ENCODE results near the gene BICD1. TPM values are rescaled to one million over a fixed set of nuclear protein-coding genes. Genes with fewer than 3 reads are reported as not detected.

The BICD1 gene
- total and polyA plus RNA-seq, 9 donors, result 19.4 to 75.5 (median 60.2) TPM

DNA sequence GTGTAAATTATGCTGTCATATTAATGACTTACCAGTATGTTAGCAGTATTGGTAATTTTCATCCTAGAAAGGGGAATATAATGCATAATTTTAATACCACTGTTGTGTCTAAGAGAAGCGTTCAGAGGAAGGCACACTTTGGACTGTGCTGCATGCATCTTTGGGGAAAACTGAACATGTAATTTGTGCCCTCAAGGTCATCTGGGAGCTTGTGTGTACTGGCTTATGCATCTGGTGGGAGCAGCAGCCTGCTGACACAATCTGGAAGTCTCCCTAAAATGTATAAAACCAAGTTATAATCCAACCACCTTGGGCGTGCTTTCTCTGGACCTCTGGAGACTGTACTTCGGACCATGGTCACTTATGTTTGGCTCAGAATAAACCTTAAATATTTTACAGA is 306.8 kb downstream of the BICD1 start:
- no peaks in the 10 kb centered on the region for H3K36me3 ChIP-seq
- WGBS, 3 donors, result 46 to 53% (median 49%) methylated on average over 3 of the region's 3 CpGs
- no peaks in the 10 kb centered on the region for H3K9me3 ChIP-seq
- H3K4me3 ChIP-seq, result no peak overlapping the region
- DNase-seq, result no peak
- H3K27ac ChIP-seq, result no peak overlapping the region
- no peaks in the 10 kb centered on the region for H3K4me1 ChIP-seq (ENCODE audit: insufficient read depth)
- intact Hi-C loops (cut with DNase I), result no loop called here
- TF ChIP-seq, protein P1, sequence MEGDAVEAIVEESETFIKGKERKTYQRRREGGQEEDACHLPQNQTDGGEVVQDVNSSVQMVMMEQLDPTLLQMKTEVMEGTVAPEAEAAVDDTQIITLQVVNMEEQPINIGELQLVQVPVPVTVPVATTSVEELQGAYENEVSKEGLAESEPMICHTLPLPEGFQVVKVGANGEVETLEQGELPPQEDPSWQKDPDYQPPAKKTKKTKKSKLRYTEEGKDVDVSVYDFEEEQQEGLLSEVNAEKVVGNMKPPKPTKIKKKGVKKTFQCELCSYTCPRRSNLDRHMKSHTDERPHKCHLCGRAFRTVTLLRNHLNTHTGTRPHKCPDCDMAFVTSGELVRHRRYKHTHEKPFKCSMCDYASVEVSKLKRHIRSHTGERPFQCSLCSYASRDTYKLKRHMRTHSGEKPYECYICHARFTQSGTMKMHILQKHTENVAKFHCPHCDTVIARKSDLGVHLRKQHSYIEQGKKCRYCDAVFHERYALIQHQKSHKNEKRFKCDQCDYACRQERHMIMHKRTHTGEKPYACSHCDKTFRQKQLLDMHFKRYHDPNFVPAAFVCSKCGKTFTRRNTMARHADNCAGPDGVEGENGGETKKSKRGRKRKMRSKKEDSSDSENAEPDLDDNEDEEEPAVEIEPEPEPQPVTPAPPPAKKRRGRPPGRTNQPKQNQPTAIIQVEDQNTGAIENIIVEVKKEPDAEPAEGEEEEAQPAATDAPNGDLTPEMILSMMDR (IDR thresholded peaks at IDR 0.05), result no peak
- TF ChIP-seq EP300 (IDR thresholded peaks at IDR 0.05), result no peak
- H3K27me3 ChIP-seq, result no peaks in the 10 kb centered on the region

DNA sequence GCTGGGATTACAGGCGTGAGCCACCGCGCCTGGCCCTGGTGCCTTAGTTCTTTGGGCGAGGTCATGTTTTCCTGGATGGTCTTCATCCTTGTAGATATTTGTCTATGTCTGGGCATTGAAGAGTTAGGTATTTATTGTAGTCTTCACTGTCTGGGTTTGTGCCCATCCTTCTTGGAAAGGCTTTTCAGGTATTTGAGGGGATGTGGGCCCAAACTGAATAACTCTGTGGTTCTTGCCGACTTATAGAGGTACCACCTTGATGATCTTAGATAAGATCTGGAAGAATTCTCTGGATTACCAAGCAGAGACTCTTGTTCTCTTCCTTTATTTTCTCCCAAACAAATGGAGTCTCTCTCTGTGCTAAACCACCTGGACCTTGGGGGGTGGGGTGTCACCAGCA is 311.6 kb downstream of the BICD1 start:
- TF ChIP-seq, protein P1 (IDR thresholded peaks at IDR 0.05), result no peak
- TF ChIP-seq EP300 (IDR thresholded peaks at IDR 0.05) (no peak), POLR2A (IDR thresholded peaks at IDR 0.05) (no peak)
- no peak for DNase-seq
- intact Hi-C loops (cut with DNase I), result no loop called here
- Histone ChIP-seq H3K36me3 (no peaks in the 10 kb centered on the region), H3K4me3 (no peak overlapping the region), H3K9me3 (no peaks in the 10 kb centered on the region), H3K27ac (no peak overlapping the region), H3K27me3 (no peaks in the 10 kb centered on the region), H3K4me1 (ENCODE audit: insufficient read depth) (peaks cover 6% of the 10 kb centered on the region)
- 96 to 99% (median 98%) methylated on average over 5 of the region's 5 CpGs for WGBS, 3 donors

DNA sequence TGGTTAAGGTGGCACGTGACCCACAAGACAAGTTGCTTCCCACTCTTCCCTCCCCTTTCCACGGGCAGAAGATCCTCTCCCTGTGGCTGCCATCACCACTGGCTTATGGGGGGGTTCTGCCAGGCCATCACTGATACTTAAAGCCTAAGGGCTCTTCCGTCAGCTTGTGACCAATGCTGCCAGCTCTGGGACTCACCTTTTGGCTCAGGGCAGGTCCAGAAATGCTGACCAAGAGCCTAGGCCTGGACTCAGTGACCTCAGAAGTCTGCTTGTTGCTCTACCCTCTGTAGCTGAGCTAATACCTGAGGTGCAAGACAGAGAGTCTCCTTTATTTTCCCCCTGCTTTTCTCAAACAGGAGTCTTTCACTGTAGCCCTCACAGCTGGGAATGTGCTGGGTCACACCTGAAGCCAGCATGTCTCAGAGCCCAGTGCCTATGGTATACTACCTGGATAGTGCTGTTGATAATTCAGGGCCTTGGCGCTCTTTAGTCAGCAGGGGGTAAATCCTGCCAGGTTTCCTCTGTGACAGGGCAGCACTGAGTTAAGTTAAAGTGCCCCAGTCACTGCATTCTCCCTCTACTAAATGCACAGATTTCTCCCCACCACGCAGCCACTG is 312.4 kb downstream of the BICD1 start:
- H3K27ac ChIP-seq, result no peak overlapping the region
- 65 to 85% (median 69%) methylated on average over 5 of the region's 5 CpGs for WGBS, 3 donors
- H3K36me3 ChIP-seq, result no peaks in the 10 kb centered on the region
- H3K9me3 ChIP-seq, result no peaks in the 10 kb centered on the region
- DNase-seq, result no peak
- TF ChIP-seq, protein P1 (IDR thresholded peaks at IDR 0.05), result no peak
- TF ChIP-seq EP300 (IDR thresholded peaks at IDR 0.05), result no peak
- no peak for TF ChIP-seq POLR2A (IDR thresholded peaks at IDR 0.05)
- H3K4me3 ChIP-seq, result no peak overlapping the region
- intact Hi-C loops (cut with DNase I), result no loop called here
- no peaks in the 10 kb centered on the region for H3K27me3 ChIP-seq
- peaks cover 6% of the 10 kb centered on the region for H3K4me1 ChIP-seq (ENCODE audit: insufficient read depth)

DNA sequence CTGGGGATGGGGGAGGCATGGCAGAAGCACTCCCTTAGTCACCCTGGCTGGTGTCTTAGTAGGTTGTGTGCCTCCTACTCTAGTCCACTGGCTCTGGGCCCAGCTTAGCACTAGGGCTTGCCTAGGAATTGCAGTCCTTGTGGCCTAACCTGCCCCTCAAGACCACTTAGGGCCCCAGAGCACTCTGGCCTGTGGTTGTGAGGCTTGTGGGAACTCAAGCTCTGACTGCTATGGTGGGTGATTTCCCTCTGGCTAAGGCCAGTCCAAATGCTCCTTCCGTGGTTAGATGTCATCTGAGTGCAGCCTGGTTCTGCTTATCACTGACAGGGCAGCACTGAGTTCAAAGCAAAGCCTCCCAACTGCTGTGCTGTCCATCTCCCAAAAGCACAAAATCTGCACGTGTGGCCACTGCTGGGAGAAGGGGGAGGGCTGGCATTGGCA is 312.9 kb downstream of the BICD1 start:
- H3K4me1 ChIP-seq (ENCODE audit: insufficient read depth), result peaks cover 6% of the 10 kb centered on the region
- WGBS, 3 donors, result 11 to 22% (median 16%) methylated on average over 2 of the region's 2 CpGs
- no peak overlapping the region for H3K27ac ChIP-seq
- no peak overlapping the region for H3K4me3 ChIP-seq
- H3K27me3 ChIP-seq, result no peaks in the 10 kb centered on the region
- no peak for DNase-seq
- no peaks in the 10 kb centered on the region for H3K9me3 ChIP-seq
- TF ChIP-seq EP300 (IDR thresholded peaks at IDR 0.05) (no peak), POLR2A (IDR thresholded peaks at IDR 0.05) (no peak)
- TF ChIP-seq, protein P1 (IDR thresholded peaks at IDR 0.05), result no peak
- intact Hi-C loops (cut with DNase I), result no loop called here
- no peaks in the 10 kb centered on the region for H3K36me3 ChIP-seq

All from ovary (tissue), 9 donors.